COLO829 (cell line): Measurements from ENCODE around the gene TMEM259.

Experiments
- DNase-seq: peaks from one replicate; pipeline ENCODE4 v3.0.0; 2012; ENCODE audit warnings: low spot score

Gene TMEM259

GRCh38 chr19:1016647-1017114 is 4.2 kb downstream of the TMEM259 start:
- DNase-seq, result no peak

GRCh38 chr19:1015782-1016646 is 4.9 kb downstream of the TMEM259 start:
- no peak for DNase-seq

GRCh38 chr19:1015061-1015781 is 5.7 kb downstream of the TMEM259 start:
- no peak for DNase-seq

GRCh38 chr19:1014161-1015060 is 6.5 kb downstream of the TMEM259 start:
- DNase-seq, result no peak

GRCh38 chr19:1013218-1013617 is 7.7 kb downstream of the TMEM259 start:
- DNase-seq, result no peak

GRCh38 chr19:1012334-1012733 is 8.6 kb downstream of the TMEM259 start:
- no peak for DNase-seq

- no peak for DNase-seq
These were observed 9.0 kb downstream of the TMEM259 start for GRCh38 chr19:1011831-1012333.

- DNase-seq, result no peak
These were observed 10.1 kb downstream of the TMEM259 start for GRCh38 chr19:1010586-1011510.

GRCh38 chr19:1009981-1010538 is 10.9 kb downstream of the TMEM259 start:
- DNase-seq, result no peak

GRCh38 chr19:1009041-1009980 is 11.6 kb downstream of the TMEM259 start:
- DNase-seq, result no peak

GRCh38 chr19:1008268-1009040 is 12.5 kb downstream of the TMEM259 start:
- no peak for DNase-seq

- DNase-seq, result no peak
These were observed 13.3 kb downstream of the TMEM259 start for GRCh38 chr19:1007399-1008251.

- DNase-seq, result no peak
These were observed 14.1 kb downstream of the TMEM259 start for GRCh38 chr19:1006711-1007398.

- no peak for DNase-seq
These were observed 15.9 kb downstream of the TMEM259 start for GRCh38 chr19:1004803-1005664.

GRCh38 chr19:1004204-1004802 is 16.6 kb downstream of the TMEM259 start:
- no peak for DNase-seq

- DNase-seq, result no peak
These were observed 17.6 kb downstream of the TMEM259 start for GRCh38 chr19:1003283-1003682.
